Fibroblast of lung (primary cell): Measurements from ENCODE around the gene ZEB2. TPM values are rescaled to one million over a fixed set of nuclear protein-coding genes. Genes with fewer than 3 reads are reported as not detected.

Experiments used
- DNase-seq, 2 donors: peaks; one replicate each; pipeline versions ENCODE4 v3.0.0 to v3.0.0-alpha.2; 2010; ENCODE audit warnings: low read depth in 2 of 2
- H2AFZ ChIP-seq: 2 replicates; pipeline ENCODE4 v1.5.1; 2012; ENCODE audit warnings: low read length, control low read depth, inconsistent platforms
- H3K27ac ChIP-seq: 2 replicates; pipeline ENCODE4 v1.5.1; 2011; ENCODE audit warnings: low read length, control low read depth; ENCODE audit not compliant: insufficient read depth
- H3K27me3 ChIP-seq: 2 replicates; pipeline ENCODE4 v1.5.1; 2011; ENCODE audit warnings: mild to moderate bottlenecking, low read length; ENCODE audit not compliant: control insufficient read depth, insufficient read depth
- H3K36me3 ChIP-seq: 2 replicates; pipeline ENCODE4 v1.5.1; 2011; ENCODE audit warnings: low read length; ENCODE audit not compliant: control insufficient read depth, insufficient read depth
- H3K4me1 ChIP-seq: 2 replicates; pipeline ENCODE4 v1.5.1; 2011; ENCODE audit warnings: low read length; ENCODE audit not compliant: control insufficient read depth, insufficient read depth; ENCODE audit errors: extremely low read depth
- H3K4me2 ChIP-seq: 2 replicates; pipeline ENCODE4 v1.5.1; 2011; ENCODE audit warnings: low read length, control low read depth; ENCODE audit not compliant: insufficient read depth; ENCODE audit errors: extremely low read depth
- H3K4me3 ChIP-seq, 4 experiments: fragments of 200-600 bp in 1 of 4; sonication (generic) in 1 of 4; replicated peaks in 1 of 4; 2 replicates each; pipeline ENCODE4 v1.5.1; 2011 to 2016; ENCODE audit warnings: low read length in 4 of 4, low read depth in 3 of 4, mild to moderate bottlenecking in 3 of 4, control low read depth in 2 of 4, inconsistent platforms in 1 of 4, mixed read lengths in 1 of 4; ENCODE audit not compliant: insufficient read depth in 1 of 4; ENCODE audit errors: control extremely low read depth in 1 of 4
- H3K79me2 ChIP-seq: 2 replicates; pipeline ENCODE4 v1.5.1; 2012; ENCODE audit warnings: mild to moderate bottlenecking, low read length, inconsistent platforms; ENCODE audit not compliant: control insufficient read depth, insufficient read depth
- H3K9ac ChIP-seq: 2 replicates; pipeline ENCODE4 v1.5.1; 2011; ENCODE audit warnings: mild to moderate bottlenecking, low read length, control low read depth; ENCODE audit not compliant: insufficient read depth
- H3K9me3 ChIP-seq: 2 replicates; pipeline ENCODE4 v1.5.1; 2012; ENCODE audit warnings: low read depth, low read length; ENCODE audit not compliant: control insufficient read depth, insufficient read depth
- H4K20me1 ChIP-seq: 2 replicates; pipeline ENCODE4 v1.5.1; 2011; ENCODE audit warnings: low read length; ENCODE audit not compliant: control insufficient read depth, insufficient read depth; ENCODE audit errors: extremely low read depth
- EZH2 ChIP-seq: IDR thresholded peaks from 2 replicates; pipeline ENCODE4 v1.5.1; 2012; ENCODE audit warnings: low read length, control low read depth, mild to moderate bottlenecking; ENCODE audit errors: missing control alignments
- polyA plus RNA-seq, 2 donors: library from polyadenylated mRNA; depleted of rRNA in 1 of 2; stranded (reverse) in 1 of 2; unstranded in 1 of 2; fragments of >200 nt; gene quantifications; 2 replicates each; pipeline ENCODE4 v1.2.1, GENCODE V29; 2011 to 2012; ENCODE audit warnings: missing spikeins in 1 of 2
- total RNA-seq: library from RNA; depleted of rRNA; stranded (reverse); fragments of >200 nt; gene quantifications from 2 replicates; pipeline ENCODE4 v1.2.1, GENCODE V29; 2014
- TF ChIP-seq, protein P1 (sequence below), 2 donors: IDR thresholded peaks in 1 of 2; conservative IDR thresholded peaks in 1 of 2; 1 replicate in 1 of 2; 2 replicates in 1 of 2; pipeline ENCODE4 v1.5.1; 2011 to 2012; ENCODE audit warnings: low read length in 2 of 2, control low read depth in 1 of 2, inconsistent platforms in 1 of 2, low read depth in 1 of 2, mild to moderate bottlenecking in 1 of 2

Gene ZEB2
- total and polyA plus RNA-seq, 2 donors (not counting 1 experiment from before 2014, with no cell fraction given) = 91.0 to 130 TPM

DNA sequence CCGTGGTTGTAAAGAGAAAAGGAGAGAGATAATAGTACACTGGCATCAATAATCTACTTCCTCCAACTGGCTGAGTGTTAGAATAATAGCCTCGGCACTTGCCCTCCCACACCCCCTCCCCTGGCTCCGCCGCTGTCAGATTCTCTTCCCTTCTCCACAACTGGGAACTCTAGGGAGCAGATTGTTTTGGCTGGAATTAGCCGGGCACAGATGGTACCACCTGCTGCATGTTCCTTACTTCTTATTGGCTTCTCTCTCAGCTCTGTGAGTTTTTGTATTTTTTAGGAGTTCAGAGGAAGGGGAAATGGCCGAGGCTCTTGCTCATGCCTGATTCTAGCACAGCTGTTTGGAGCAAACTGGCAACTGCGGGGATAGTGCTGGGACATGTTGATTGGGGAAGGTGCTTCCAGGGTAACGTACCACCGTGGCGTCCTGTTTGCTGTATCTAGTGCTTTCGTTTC lies 140.0 kb downstream of the ZEB2 start:
- Histone ChIP-seq H3K27me3 (no peaks in the 10 kb centered on the region), H3K4me3 (peak overlapping the region in 3 of 4 experiments; percentile 8 to 30 (median 26)), H3K79me2 (no peaks in the 10 kb centered on the region), H3K4me2 (peak overlapping the region; percentile 85), H4K20me1 (no peaks in the 10 kb centered on the region), H3K9me3 (no peaks in the 10 kb centered on the region), H3K27ac (no peak overlapping the region), H3K9ac (no peak overlapping the region), H3K36me3 (no peaks in the 10 kb centered on the region), H3K4me1 (peaks cover 3% of the 10 kb centered on the region), H2AFZ (peak overlapping the region; percentile 50)
- TF ChIP-seq, protein P1, sequence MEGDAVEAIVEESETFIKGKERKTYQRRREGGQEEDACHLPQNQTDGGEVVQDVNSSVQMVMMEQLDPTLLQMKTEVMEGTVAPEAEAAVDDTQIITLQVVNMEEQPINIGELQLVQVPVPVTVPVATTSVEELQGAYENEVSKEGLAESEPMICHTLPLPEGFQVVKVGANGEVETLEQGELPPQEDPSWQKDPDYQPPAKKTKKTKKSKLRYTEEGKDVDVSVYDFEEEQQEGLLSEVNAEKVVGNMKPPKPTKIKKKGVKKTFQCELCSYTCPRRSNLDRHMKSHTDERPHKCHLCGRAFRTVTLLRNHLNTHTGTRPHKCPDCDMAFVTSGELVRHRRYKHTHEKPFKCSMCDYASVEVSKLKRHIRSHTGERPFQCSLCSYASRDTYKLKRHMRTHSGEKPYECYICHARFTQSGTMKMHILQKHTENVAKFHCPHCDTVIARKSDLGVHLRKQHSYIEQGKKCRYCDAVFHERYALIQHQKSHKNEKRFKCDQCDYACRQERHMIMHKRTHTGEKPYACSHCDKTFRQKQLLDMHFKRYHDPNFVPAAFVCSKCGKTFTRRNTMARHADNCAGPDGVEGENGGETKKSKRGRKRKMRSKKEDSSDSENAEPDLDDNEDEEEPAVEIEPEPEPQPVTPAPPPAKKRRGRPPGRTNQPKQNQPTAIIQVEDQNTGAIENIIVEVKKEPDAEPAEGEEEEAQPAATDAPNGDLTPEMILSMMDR (conservative IDR thresholded peaks at IDR 0.05 in 1 of 2, IDR thresholded peaks at IDR 0.05 in 1 of 2; ENCODE audit: low read depth in 1 of 2, low read length in 2 of 2) = no peak
- no peak for TF ChIP-seq EZH2
- DNase-seq = peak in 1 of 2 donors; percentile 61

DNA sequence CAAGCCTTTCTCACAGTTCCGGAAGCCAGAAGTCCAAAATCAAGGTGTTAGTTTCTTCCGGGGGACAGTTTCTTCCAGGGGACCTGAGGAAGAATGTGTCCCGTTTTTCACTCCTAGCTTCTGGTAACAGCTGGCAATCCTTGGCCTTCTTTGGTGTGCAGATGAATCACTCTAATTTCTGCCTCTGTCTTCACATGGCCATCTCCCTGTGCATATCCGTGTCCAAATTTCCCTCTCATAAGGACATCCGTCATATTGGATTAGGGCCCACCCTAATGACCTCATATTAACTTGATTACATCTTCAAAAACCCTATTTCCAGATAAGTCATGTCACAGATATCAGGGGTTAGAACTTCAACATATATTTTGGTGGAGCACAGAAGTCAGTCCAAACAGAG lies 141.4 kb downstream of the ZEB2 start:
- H2AFZ ChIP-seq = no peak overlapping the region
- H3K4me3 ChIP-seq = no peak overlapping the region
- H3K9me3 ChIP-seq = no peaks in the 10 kb centered on the region
- H4K20me1 ChIP-seq = no peaks in the 10 kb centered on the region
- no peak for TF ChIP-seq EZH2
- TF ChIP-seq, protein P1 (conservative IDR thresholded peaks at IDR 0.05 in 1 of 2, IDR thresholded peaks at IDR 0.05 in 1 of 2; ENCODE audit: low read depth in 1 of 2, low read length in 2 of 2) = no peak
- H3K79me2 ChIP-seq = no peaks in the 10 kb centered on the region
- H3K4me1 ChIP-seq = peaks cover 3% of the 10 kb centered on the region
- H3K27ac ChIP-seq = no peak overlapping the region
- H3K4me2 ChIP-seq = no peak overlapping the region
- no peak overlapping the region for H3K9ac ChIP-seq
- no peaks in the 10 kb centered on the region for H3K36me3 ChIP-seq
- DNase-seq = no peak
- no peaks in the 10 kb centered on the region for H3K27me3 ChIP-seq

DNA sequence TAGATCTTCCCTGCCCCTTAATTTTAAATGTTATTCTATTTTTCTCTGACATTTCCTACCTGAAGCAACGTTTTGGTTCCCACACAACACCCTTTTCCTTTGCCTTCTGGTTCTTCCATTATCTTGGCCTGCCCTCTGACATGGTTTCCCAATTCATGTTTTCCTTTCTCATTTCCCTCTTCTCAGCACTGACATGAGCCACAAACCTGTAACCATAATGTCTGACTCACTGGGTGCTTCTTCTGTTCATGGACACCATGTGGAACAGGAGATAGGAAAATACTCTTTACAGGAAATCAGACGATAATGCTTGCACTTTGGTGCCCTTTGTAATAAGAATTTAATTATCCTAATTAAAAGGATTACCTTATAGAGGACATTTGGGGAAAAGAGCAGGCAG lies 142.0 kb downstream of the ZEB2 start:
- H3K27me3 ChIP-seq = no peaks in the 10 kb centered on the region
- H4K20me1 ChIP-seq = no peaks in the 10 kb centered on the region
- no peak overlapping the region for H3K27ac ChIP-seq
- H3K4me3 ChIP-seq = no peak overlapping the region
- H3K9me3 ChIP-seq = no peaks in the 10 kb centered on the region
- H3K4me2 ChIP-seq = no peak overlapping the region
- TF ChIP-seq, protein P1 (conservative IDR thresholded peaks at IDR 0.05 in 1 of 2, IDR thresholded peaks at IDR 0.05 in 1 of 2; ENCODE audit: low read depth in 1 of 2, low read length in 2 of 2) = no peak
- TF ChIP-seq EZH2 = no peak
- no peak overlapping the region for H2AFZ ChIP-seq
- H3K4me1 ChIP-seq = peaks cover 3% of the 10 kb centered on the region
- no peaks in the 10 kb centered on the region for H3K36me3 ChIP-seq
- no peak for DNase-seq
- H3K9ac ChIP-seq = no peak overlapping the region
- H3K79me2 ChIP-seq = no peaks in the 10 kb centered on the region
